IPS-11a (cell line): ENCODE data around the gene GDPD3.

Experiments used
- H3K4me3 ChIP-seq: one replicate; pipeline ENCODE4 v1.5.1; 2013; ENCODE audit warnings: low read depth, low read length, control low read depth

GDPD3 gene

GRCh38 chr16:30082545-30083090 is 30.7 kb downstream of the GDPD3 start:
- H3K4me3 ChIP-seq = no peak overlapping the region

GRCh38 chr16:30079480-30079879 is 33.9 kb downstream of the GDPD3 start:
- H3K4me3 ChIP-seq = no peak overlapping the region

GRCh38 chr16:30078744-30079143 is 34.6 kb downstream of the GDPD3 start:
- no peak overlapping the region for H3K4me3 ChIP-seq

GRCh38 chr16:30077656-30078055 is 35.7 kb downstream of the GDPD3 start:
- no peak overlapping the region for H3K4me3 ChIP-seq

- peak overlapping the region; percentile 92 for H3K4me3 ChIP-seq
Observed at GRCh38 chr16:30076276-30076791, 37.0 kb downstream of the GDPD3 start.

GRCh38 chr16:30075503-30076275 is 37.6 kb downstream of the GDPD3 start, which contains the start of gene PPP4C:
Gene PPP4C (plus strand): TSS chr16:30075994. CDS start chr16:30076378, 384 bp downstream.
- H3K4me3 ChIP-seq = peak within 1 kb of the TSS; percentile 92

- no peak overlapping the region for H3K4me3 ChIP-seq
Observed at GRCh38 chr16:30070490-30070889, 42.8 kb downstream of the GDPD3 start.

GRCh38 chr16:30069611-30070462 is 43.5 kb downstream of the GDPD3 start:
- no peak overlapping the region for H3K4me3 ChIP-seq

- no peak overlapping the region for H3K4me3 ChIP-seq
Observed at GRCh38 chr16:30068750-30069610, 44.4 kb downstream of the GDPD3 start.

- no peak overlapping the region for H3K4me3 ChIP-seq
Observed at GRCh38 chr16:30068333-30068732, 45.0 kb downstream of the GDPD3 start.

- no peak overlapping the region for H3K4me3 ChIP-seq
Observed at GRCh38 chr16:30067584-30067916, 45.8 kb downstream of the GDPD3 start.

GRCh38 chr16:30066761-30067583 is 46.4 kb downstream of the GDPD3 start:
- H3K4me3 ChIP-seq = peak overlapping the region; percentile 97

- H3K4me3 ChIP-seq = peak overlapping the region; percentile 97
Observed at GRCh38 chr16:30065943-30066760, 47.2 kb downstream of the GDPD3 start.

GRCh38 chr16:30065102-30065942 is 48.0 kb downstream of the GDPD3 start, which contains the start of gene ALDOA:
Gene ALDOA (plus strand): TSS chr16:30065760. CDS start chr16:30066898, 1,138 bp downstream.
- peak within 1 kb of the TSS; percentile 97 for H3K4me3 ChIP-seq

GRCh38 chr16:30064729-30065101 is 48.6 kb downstream of the GDPD3 start:
- H3K4me3 ChIP-seq = peak overlapping the region; percentile 77

- H3K4me3 ChIP-seq = peak overlapping the region; percentile 77
Observed at GRCh38 chr16:30063893-30064728, 49.2 kb downstream of the GDPD3 start.

GRCh38 chr16:30063278-30063892 is 50.0 kb downstream of the GDPD3 start:
- no peak overlapping the region for H3K4me3 ChIP-seq
